ENCODE data around the gene PWWP2B. TPM values are rescaled to one million over a fixed set of nuclear protein-coding genes. Genes with fewer than 3 reads are reported as not detected.

PWWP2B gene
- total RNA-seq, 1 donor from 2014 or later = 49.4 TPM

DNA sequence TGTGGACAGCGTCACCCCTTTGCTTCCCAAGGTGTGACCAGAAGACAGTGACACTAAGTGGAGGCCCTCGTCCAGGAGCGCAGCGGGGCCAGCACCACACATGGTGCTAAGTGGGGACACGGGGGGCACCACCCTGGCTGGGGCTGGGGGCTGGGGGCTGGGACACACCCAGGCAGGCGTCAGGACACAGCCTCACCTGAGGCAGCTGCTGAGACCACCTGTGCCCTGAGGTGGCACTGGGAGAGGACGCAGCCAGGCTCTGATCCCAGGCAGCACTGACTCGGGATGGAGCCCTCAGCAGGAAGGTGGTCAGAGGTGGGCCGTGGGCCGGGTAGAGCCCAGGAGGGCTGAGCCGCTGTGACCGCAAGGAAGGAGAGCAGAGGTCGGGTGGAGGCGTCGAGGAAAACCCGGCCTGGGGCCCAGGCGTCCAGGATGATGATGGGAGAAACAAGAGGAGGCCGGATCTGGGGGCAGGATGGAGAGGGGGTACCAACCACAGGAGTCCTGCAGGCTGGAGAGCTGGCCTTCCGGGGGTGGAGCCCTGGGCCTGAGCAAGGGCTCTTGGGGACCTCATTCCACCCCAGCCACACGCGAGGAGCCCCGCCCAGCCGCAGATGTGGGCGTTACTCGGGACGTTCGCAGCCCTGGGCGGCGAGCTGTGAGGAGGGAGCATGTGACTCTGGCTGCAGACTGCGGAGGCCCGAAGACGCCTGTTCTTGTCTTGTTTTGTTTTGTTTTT is 42.5 kb upstream of the PWWP2B start:
- H3K9me3 Mint-ChIP-seq (ENCODE audit: unreplicated experiment) = peaks cover 6% of the 10 kb centered on the region
- DNase-seq = no peak

DNA sequence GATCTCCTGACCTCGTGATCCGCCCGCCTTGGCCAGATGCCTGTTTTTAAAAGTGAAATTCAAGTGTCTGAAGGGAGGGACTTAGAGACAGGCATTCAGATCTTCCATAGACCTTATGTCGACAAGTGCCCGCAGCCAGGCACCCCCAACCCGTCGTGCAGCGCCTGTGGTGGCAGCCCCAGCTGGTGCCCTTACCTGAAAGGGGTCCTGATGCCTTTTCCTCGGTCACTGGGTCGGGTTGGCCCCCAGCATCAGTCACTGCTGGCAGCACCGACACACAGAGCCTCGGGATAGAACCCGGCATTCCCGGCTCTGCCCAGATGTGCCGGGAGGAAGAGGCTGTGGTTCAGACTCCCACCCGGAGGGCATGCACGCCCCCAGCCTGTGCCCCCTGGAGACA is 41.7 kb upstream of the PWWP2B start:
- DNase-seq = no peak
- Mint-ChIP-seq H3K27me3 (ENCODE audit: unreplicated experiment) (peaks cover 13% of the 10 kb centered on the region), H3K9me3 (ENCODE audit: unreplicated experiment) (peaks cover 6% of the 10 kb centered on the region), H3K27ac (ENCODE audit: unreplicated experiment) (no peak overlapping the region), H3K4me1 (ENCODE audit: low read depth, unreplicated experiment) (peaks cover 8% of the 10 kb centered on the region), H3K4me3 (ENCODE audit: unreplicated experiment) (no peak overlapping the region), H3K36me3 (ENCODE audit: unreplicated experiment) (peaks cover 5% of the 10 kb centered on the region)
- TF ChIP-seq, protein P1, sequence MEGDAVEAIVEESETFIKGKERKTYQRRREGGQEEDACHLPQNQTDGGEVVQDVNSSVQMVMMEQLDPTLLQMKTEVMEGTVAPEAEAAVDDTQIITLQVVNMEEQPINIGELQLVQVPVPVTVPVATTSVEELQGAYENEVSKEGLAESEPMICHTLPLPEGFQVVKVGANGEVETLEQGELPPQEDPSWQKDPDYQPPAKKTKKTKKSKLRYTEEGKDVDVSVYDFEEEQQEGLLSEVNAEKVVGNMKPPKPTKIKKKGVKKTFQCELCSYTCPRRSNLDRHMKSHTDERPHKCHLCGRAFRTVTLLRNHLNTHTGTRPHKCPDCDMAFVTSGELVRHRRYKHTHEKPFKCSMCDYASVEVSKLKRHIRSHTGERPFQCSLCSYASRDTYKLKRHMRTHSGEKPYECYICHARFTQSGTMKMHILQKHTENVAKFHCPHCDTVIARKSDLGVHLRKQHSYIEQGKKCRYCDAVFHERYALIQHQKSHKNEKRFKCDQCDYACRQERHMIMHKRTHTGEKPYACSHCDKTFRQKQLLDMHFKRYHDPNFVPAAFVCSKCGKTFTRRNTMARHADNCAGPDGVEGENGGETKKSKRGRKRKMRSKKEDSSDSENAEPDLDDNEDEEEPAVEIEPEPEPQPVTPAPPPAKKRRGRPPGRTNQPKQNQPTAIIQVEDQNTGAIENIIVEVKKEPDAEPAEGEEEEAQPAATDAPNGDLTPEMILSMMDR (IDR thresholded peaks at IDR 0.05; ENCODE audit: partially characterized antibody, unreplicated experiment) = no peak

More for the DNA sequence above, 42.5 kb upstream of the PWWP2B start:
- no peak overlapping the region for H3K4me3 Mint-ChIP-seq (ENCODE audit: unreplicated experiment)
- peaks cover 5% of the 10 kb centered on the region for H3K36me3 Mint-ChIP-seq (ENCODE audit: unreplicated experiment)
- peaks cover 8% of the 10 kb centered on the region for H3K4me1 Mint-ChIP-seq (ENCODE audit: low read depth, unreplicated experiment)
- H3K27ac Mint-ChIP-seq (ENCODE audit: unreplicated experiment) = no peak overlapping the region
- TF ChIP-seq, protein P1 (IDR thresholded peaks at IDR 0.05; ENCODE audit: partially characterized antibody, unreplicated experiment) = no peak
- H3K27me3 Mint-ChIP-seq (ENCODE audit: unreplicated experiment) = peaks cover 13% of the 10 kb centered on the region

DNA sequence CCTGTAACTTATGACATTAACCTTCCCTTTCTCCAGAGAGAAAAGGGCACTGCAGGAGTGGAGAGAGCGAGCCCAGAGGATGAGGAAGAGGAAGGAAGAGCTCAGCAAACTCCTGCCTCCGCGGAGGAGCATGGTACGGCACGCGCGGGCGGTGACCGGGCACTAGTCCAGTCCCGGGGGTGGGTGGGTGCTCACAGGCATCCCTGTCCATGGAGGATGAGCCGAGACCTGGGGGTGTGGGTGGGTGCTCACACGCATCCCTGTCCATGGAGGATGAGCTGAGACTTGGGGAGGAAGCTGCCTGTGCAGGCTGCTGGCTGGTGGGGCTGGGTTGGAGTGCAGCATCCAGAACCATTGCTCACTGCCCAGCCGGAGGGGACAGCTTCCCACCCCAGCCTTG is 41.2 kb upstream of the PWWP2B start:
- Mint-ChIP-seq H3K4me1 (ENCODE audit: low read depth, unreplicated experiment) (peaks cover 8% of the 10 kb centered on the region), H3K27ac (ENCODE audit: unreplicated experiment) (no peak overlapping the region), H3K4me3 (ENCODE audit: unreplicated experiment) (no peak overlapping the region), H3K27me3 (ENCODE audit: unreplicated experiment) (peaks cover 13% of the 10 kb centered on the region), H3K36me3 (ENCODE audit: unreplicated experiment) (peaks cover 5% of the 10 kb centered on the region), H3K9me3 (ENCODE audit: unreplicated experiment) (peaks cover 6% of the 10 kb centered on the region)
- no peak for DNase-seq
- TF ChIP-seq, protein P1 (IDR thresholded peaks at IDR 0.05; ENCODE audit: partially characterized antibody, unreplicated experiment) = no peak

DNA sequence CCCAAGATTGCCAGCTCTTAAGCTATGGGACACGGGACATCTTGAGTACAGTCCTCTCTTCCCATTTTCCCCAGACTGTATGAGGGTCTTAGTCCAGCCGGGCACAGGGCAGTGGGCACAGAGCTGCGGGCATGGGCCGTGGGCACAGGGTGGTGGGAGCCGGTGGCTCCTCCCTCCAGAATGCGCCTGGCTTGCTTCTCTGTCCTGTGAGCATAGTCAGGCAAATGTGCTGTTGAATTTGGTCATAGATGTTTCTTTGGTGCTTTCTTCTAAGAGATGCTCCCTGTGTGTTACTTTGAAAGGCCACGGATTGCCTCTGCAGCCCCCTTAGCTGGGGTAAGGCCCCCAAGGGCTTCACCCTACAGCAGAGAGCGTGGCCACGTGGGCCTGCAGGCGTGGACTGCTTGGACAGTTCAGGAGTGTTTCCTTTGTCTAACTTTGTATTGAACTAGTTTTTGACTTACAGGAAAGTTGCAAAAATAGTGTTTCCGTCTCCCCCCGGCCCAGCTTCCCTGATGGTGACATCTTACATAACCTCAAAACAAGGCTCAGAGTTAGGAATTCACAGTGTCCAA is 40.3 kb upstream of the PWWP2B start:
- H3K27me3 Mint-ChIP-seq (ENCODE audit: unreplicated experiment) = peaks cover 16% of the 10 kb centered on the region
- H3K4me1 Mint-ChIP-seq (ENCODE audit: low read depth, unreplicated experiment) = peaks cover 7% of the 10 kb centered on the region
- TF ChIP-seq, protein P1 (IDR thresholded peaks at IDR 0.05; ENCODE audit: partially characterized antibody, unreplicated experiment) = no peak
- DNase-seq = no peak
- peaks cover 6% of the 10 kb centered on the region for H3K9me3 Mint-ChIP-seq (ENCODE audit: unreplicated experiment)
- no peak overlapping the region for H3K4me3 Mint-ChIP-seq (ENCODE audit: unreplicated experiment)
- H3K27ac Mint-ChIP-seq (ENCODE audit: unreplicated experiment) = no peak overlapping the region
- peaks cover 5% of the 10 kb centered on the region for H3K36me3 Mint-ChIP-seq (ENCODE audit: unreplicated experiment)

All from glutamatergic neuron (in vitro differentiated cells).